OCI-LY3 (cell line): ENCODE data around the gene C3orf20.

ENCODE experiments used
- CTCF ChIP-seq: fragments of 200-600, 300-600 bp; sonication (generic); IDR thresholded peaks from 2 replicates; pipeline ENCODE4 v1.5.1; 2014; ENCODE audit warnings: antibody characterized with exemption, low read length, low read depth
- EZH2phosphoT487 ChIP-seq: fragments of 200-600 bp; shearing (Covaris generic); IDR thresholded peaks from 2 replicates; pipeline ENCODE4 v1.6.1; 2018; ENCODE audit warnings: antibody characterized with exemption, mixed run types, low read depth

- TF ChIP-seq CTCF (no peak), EZH2phosphoT487 (no peak)
Observed at GRCh38 chr3:14767245-14768051, 92.5 kb downstream of the C3orf20 start.
